Gastrocnemius medialis (tissue), 4 donors: ENCODE data around the gene DCN. TPM values are rescaled to one million over a fixed set of nuclear protein-coding genes. Genes with fewer than 3 reads are reported as not detected.

Experiments used
- ATAC-seq, 2 donors: fragments of 150-250 bp; one replicate each; pipeline ENCODE4 v1.9.1; 2016
- DNase-seq, 2 donors: peaks; one replicate each; pipeline ENCODE4 v3.0.0-alpha.2; 2019
- H3K27ac ChIP-seq, 4 donors: fragments of 200-600 bp; sonication (generic); 1 replicate in 1 of 4; 2 replicates in 3 of 4; pipeline ENCODE4 v1.5.1; 2016 to 2018; ENCODE audit warnings: mild to moderate bottlenecking in 2 of 4, moderate library complexity in 1 of 4
- H3K27me3 ChIP-seq, 3 donors: fragments of 200-600 bp; sonication (generic) in 2 of 3; 1 replicate in 1 of 3; 2 replicates in 2 of 3; pipeline versions ENCODE4 v1.5.1 to v1.6.0; 2016 to 2019; ENCODE audit warnings: mild to moderate bottlenecking in 1 of 3, moderate library complexity in 1 of 3
- H3K36me3 ChIP-seq, 2 donors: fragments of 200-600 bp; sonication (generic) in 1 of 2; one replicate each; pipeline ENCODE4 v1.5.1; 2017 to 2018
- H3K4me1 ChIP-seq, 2 donors: fragments of 200-600 bp; sonication (generic) in 1 of 2; one replicate each; pipeline ENCODE4 v1.5.1; 2016 to 2017; ENCODE audit warnings: mild to moderate bottlenecking in 2 of 2
- H3K4me3 ChIP-seq, 4 donors: fragments of 200-600 bp; sonication (generic) in 3 of 4; 1 replicate in 1 of 4; 2 replicates in 3 of 4; pipeline ENCODE4 v1.5.1; 2016 to 2019; ENCODE audit warnings: mild to moderate bottlenecking in 2 of 4
- H3K9me3 ChIP-seq, 3 donors: fragments of 200-600 bp; sonication (generic) in 2 of 3; 1 replicate in 1 of 3; 2 replicates in 2 of 3; pipeline ENCODE4 v1.5.1; 2016 to 2019
- CTCF ChIP-seq, 5 experiments: fragments of 450-650 bp in 3 of 5; fragments of 200-600 bp in 2 of 5; sonication (generic) in 2 of 5; IDR thresholded peaks in 4 of 5; conservative IDR thresholded peaks in 1 of 5; 1 replicate in 4 of 5; 2 replicates in 1 of 5; pipeline ENCODE4 v1.5.1; 2016 to 2019; ENCODE audit warnings: antibody characterized with exemption in 5 of 5, mild to moderate bottlenecking in 3 of 5, moderate library complexity in 3 of 5
- POLR2A ChIP-seq, 2 donors: fragments of 450-650 bp; IDR thresholded peaks; one replicate each; pipeline ENCODE4 v1.6.1; 2017; ENCODE audit warnings: antibody characterized with exemption in 2 of 2, mild to moderate bottlenecking in 2 of 2, moderate library complexity in 2 of 2
- in situ Hi-C, 4 donors: fragments of 200-750 bp; cut with MboI; loops; one replicate each; pipeline versions ENCODE4 v1.15.0 to v1.8.0; 2017; ENCODE audit warnings: low sequenced_read_pairs in 4 of 4
- intact Hi-C: fragments of 100-400 bp; cut with DNase I; formaldehyde crosslinking; loops from one replicate; pipeline ENCODE4 v1.15.1; 2023; ENCODE audit warnings: low total_unique reads
- total RNA-seq, 4 donors: library from RNA; depleted of rRNA; stranded (reverse); fragments of >200 nt; gene quantifications; one replicate each; pipeline versions ENCODE4 v1.1.0 to v1.2.3, GENCODE V29; 2016

The DCN gene
- total RNA-seq, 4 donors from 2014 or later = 346 to 674 (median 611) TPM

- Histone ChIP-seq H3K9me3 (no peaks in the 10 kb centered on the region), H3K4me1 (no peaks in the 10 kb centered on the region), H3K27me3 (no peaks in the 10 kb centered on the region), H3K36me3 (no peaks in the 10 kb centered on the region), H3K4me3 (no peak overlapping the region), H3K27ac (no peak overlapping the region)
- no peak for ATAC-seq
- intact Hi-C loops = no loop called here
- no peak for TF ChIP-seq POLR2A (IDR thresholded peaks at IDR 0.05)
- TF ChIP-seq CTCF (IDR thresholded peaks at IDR 0.05 in 4 of 5, conservative IDR thresholded peaks at IDR 0.05 in 1 of 5) = no peak
- in situ Hi-C loops = no loop called here
- DNase-seq = no peak
Measured at GRCh38 chr12:91104812-91105466, 77.7 kb downstream of the DCN start.

DNA sequence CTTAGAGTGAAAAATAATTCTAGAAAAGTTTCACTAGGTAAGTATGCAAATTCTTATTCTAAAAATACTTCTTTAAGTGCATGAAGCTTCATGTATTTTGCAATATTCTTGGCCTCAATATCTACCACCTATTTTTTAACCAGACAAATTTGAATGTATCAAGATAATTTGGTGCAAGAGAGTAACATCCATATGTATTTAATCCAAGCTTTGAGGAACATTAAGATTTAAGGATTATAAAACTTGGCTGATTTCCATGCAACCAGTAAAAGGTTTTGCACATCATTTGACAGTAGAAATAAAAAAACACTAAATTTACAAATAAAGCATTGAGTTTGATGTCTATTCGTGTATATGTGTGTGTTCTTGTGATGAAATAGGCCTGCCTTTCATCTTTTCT, 79.0 kb downstream of the DCN start:
- intact Hi-C loops = no loop called here
- H3K4me3 ChIP-seq = no peak overlapping the region
- H3K27ac ChIP-seq = no peak overlapping the region
- DNase-seq (no peak), ATAC-seq (no peak)
- H3K27me3 ChIP-seq = no peaks in the 10 kb centered on the region
- H3K4me1 ChIP-seq = no peaks in the 10 kb centered on the region
- H3K36me3 ChIP-seq = no peaks in the 10 kb centered on the region
- H3K9me3 ChIP-seq = no peaks in the 10 kb centered on the region
- TF ChIP-seq CTCF (IDR thresholded peaks at IDR 0.05 in 4 of 5, conservative IDR thresholded peaks at IDR 0.05 in 1 of 5) (no peak), POLR2A (IDR thresholded peaks at IDR 0.05) (no peak)
- in situ Hi-C loops = no loop called here

DNA sequence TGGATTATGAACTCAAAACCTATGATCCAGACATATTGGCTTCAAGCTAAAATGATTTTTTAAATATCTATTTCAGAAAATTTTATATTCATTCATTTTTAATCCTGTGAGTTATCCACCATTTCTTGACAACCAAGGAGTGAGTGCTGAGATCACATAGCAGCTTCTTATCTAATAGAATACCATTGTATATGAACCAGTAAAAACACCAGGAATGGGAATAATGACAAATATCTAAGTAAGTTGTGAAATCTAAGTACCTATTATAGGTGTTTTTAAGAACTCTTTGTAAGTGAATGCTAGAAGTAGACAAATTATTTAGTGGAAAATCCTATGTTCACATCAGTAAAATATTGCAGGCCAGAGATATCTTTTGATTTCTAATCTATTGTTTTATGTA, 79.5 kb downstream of the DCN start:
- intact Hi-C loops = no loop called here

DNA sequence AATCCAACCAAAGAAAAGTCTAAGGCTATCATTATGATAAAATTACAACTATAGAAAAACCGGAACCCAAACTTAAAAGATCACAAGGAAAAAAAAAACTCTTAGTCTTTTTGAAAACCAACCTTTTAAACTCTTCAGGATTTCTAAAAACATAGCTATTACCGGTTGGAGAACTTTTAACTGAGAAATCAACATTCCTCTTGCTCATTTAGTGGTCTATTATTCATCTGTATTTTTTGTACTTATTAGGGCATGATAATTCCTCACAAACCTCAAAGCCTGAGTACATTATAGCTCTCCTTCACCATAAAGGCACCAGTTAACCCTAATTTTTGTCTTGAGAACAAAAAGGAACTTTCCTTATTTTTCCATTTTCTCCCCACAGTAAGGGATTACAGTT, 81.7 kb downstream of the DCN start:
- Histone ChIP-seq H3K27me3 (no peaks in the 10 kb centered on the region), H3K4me3 (no peak overlapping the region), H3K4me1 (no peaks in the 10 kb centered on the region), H3K36me3 (no peaks in the 10 kb centered on the region), H3K9me3 (no peaks in the 10 kb centered on the region), H3K27ac (no peak overlapping the region)
- ATAC-seq (no peak), DNase-seq (no peak)
- no peak for TF ChIP-seq CTCF (IDR thresholded peaks at IDR 0.05 in 4 of 5, conservative IDR thresholded peaks at IDR 0.05 in 1 of 5)
- TF ChIP-seq POLR2A (IDR thresholded peaks at IDR 0.05) = no peak
- in situ Hi-C loops (no loop called here), intact Hi-C loops (no loop called here)

More for the DNA sequence above, 79.5 kb downstream of the DCN start:
- Histone ChIP-seq H3K27me3 (no peaks in the 10 kb centered on the region), H3K4me3 (no peak overlapping the region), H3K4me1 (no peaks in the 10 kb centered on the region), H3K9me3 (no peaks in the 10 kb centered on the region), H3K27ac (no peak overlapping the region), H3K36me3 (no peaks in the 10 kb centered on the region)
- ATAC-seq (no peak), DNase-seq (no peak)
- TF ChIP-seq CTCF (IDR thresholded peaks at IDR 0.05 in 4 of 5, conservative IDR thresholded peaks at IDR 0.05 in 1 of 5) = no peak
- no peak for TF ChIP-seq POLR2A (IDR thresholded peaks at IDR 0.05)
- in situ Hi-C loops = no loop called here

- Histone ChIP-seq H3K27me3 (no peaks in the 10 kb centered on the region), H3K36me3 (no peaks in the 10 kb centered on the region), H3K27ac (no peak overlapping the region), H3K9me3 (no peaks in the 10 kb centered on the region), H3K4me1 (no peaks in the 10 kb centered on the region), H3K4me3 (no peak overlapping the region)
- ATAC-seq = no peak
- no peak for DNase-seq
- TF ChIP-seq CTCF (IDR thresholded peaks at IDR 0.05 in 4 of 5, conservative IDR thresholded peaks at IDR 0.05 in 1 of 5) (no peak), POLR2A (IDR thresholded peaks at IDR 0.05) (no peak)
- in situ Hi-C loops (no loop called here), intact Hi-C loops (no loop called here)
Measured at GRCh38 chr12:91099836-91100235, 82.8 kb downstream of the DCN start.
